Endodermal cell (in vitro differentiated cells): ENCODE data around the gene FAM8A1. TPM values are rescaled to one million over a fixed set of nuclear protein-coding genes. Genes with fewer than 3 reads are reported as not detected.

ENCODE experiments used
- DNase-seq: peaks from one replicate; pipeline ENCODE4 v3.0.0-alpha.2; 2017
- H3K27ac ChIP-seq: 2 replicates; pipeline ENCODE4 v1.5.1; 2013; ENCODE audit warnings: mild to moderate bottlenecking, low read depth, low read length, moderate library complexity
- H3K27me3 ChIP-seq: 2 replicates; pipeline ENCODE4 v1.6.1; 2013; ENCODE audit warnings: mild to moderate bottlenecking, low read length, moderate library complexity; ENCODE audit not compliant: insufficient read depth, control insufficient read depth, poor library complexity, severe bottlenecking
- H3K36me3 ChIP-seq: 2 replicates; pipeline ENCODE4 v1.7.0; 2013; ENCODE audit warnings: mild to moderate bottlenecking, low read length, moderate library complexity; ENCODE audit not compliant: control insufficient read depth, insufficient read depth
- H3K4me1 ChIP-seq: one replicate; pipeline ENCODE4 v1.7.0; 2013; ENCODE audit warnings: low read length; ENCODE audit not compliant: control insufficient read depth, insufficient read depth
- H3K4me3 ChIP-seq: 2 replicates; pipeline ENCODE4 v1.5.1; 2013; ENCODE audit warnings: mild to moderate bottlenecking, low read length, moderate library complexity
- H3K9ac ChIP-seq: 2 replicates; pipeline ENCODE4 v1.6.1; 2013; ENCODE audit warnings: mild to moderate bottlenecking, low read length, moderate library complexity; ENCODE audit not compliant: poor library complexity, severe bottlenecking; ENCODE audit errors: extremely low read depth
- H3K9me3 ChIP-seq: 2 replicates; pipeline ENCODE4 v1.6.1; 2013; ENCODE audit warnings: mild to moderate bottlenecking, low read length, moderate library complexity; ENCODE audit not compliant: control insufficient read depth
- H3K27ac Mint-ChIP-seq: 2 replicates; pipeline ENCODE4 v1.8.0; 2020; ENCODE audit warnings: mixed read lengths
- H3K27me3 Mint-ChIP-seq: 2 replicates; pipeline ENCODE4 v1.8.0; 2021; ENCODE audit warnings: mild to moderate bottlenecking, mixed read lengths; ENCODE audit not compliant: insufficient read depth
- H3K36me3 Mint-ChIP-seq: 2 replicates; pipeline ENCODE4 v1.8.0; 2020; ENCODE audit warnings: low read depth, mixed read lengths
- H3K4me1 Mint-ChIP-seq: 2 replicates; pipeline ENCODE4 v1.8.0; 2020; ENCODE audit warnings: mixed read lengths
- H3K4me3 Mint-ChIP-seq: 2 replicates; pipeline ENCODE4 v1.8.0; 2020; ENCODE audit warnings: mild to moderate bottlenecking, moderate library complexity, mixed read lengths
- H3K9me3 Mint-ChIP-seq: 2 replicates; pipeline ENCODE4 v1.8.0; 2020; ENCODE audit warnings: mild to moderate bottlenecking, mixed read lengths
- CTCF ChIP-seq: fragments of 200-600 bp; sonication (generic); conservative IDR thresholded peaks from 2 replicates; pipeline ENCODE4 v1.5.0; 2021; ENCODE audit warnings: antibody characterized with exemption, mild to moderate bottlenecking
- WGBS, 2 experiments: methylation state at CpG; one replicate each; pipeline versions ENCODE4 v1.1.5 to v1.1.7; 2013; ENCODE audit warnings: missing lambda C conversion rate in 2 of 2, mixed read lengths in 1 of 2; ENCODE audit not compliant: insufficient coverage in 1 of 2, insufficient read length in 1 of 2; 5-methylcytosine and 5-hydroxymethylcytosine counted together
- total RNA-seq, 2 donors: library from RNA; stranded (reverse); fragmentation: NEBNext Ultra II Directional in 1 of 2; extraction: Animal tissue kit (Norgen Biotek cat#: 25700) in 1 of 2; gene quantifications; 2 replicates in 1 of 2; 3 replicates in 1 of 2; pipeline ENCODE4 v1.2.1, GENCODE V29; 2021

FAM8A1 gene
- total RNA-seq, 2 donors from 2014 or later = 10.4 to 12.1 TPM

- H3K36me3 Mint-ChIP-seq = no peaks in the 10 kb centered on the region
- H3K4me3 ChIP-seq = no peak overlapping the region
- TF ChIP-seq CTCF = no peak
- no peaks in the 10 kb centered on the region for H3K27me3 ChIP-seq
- H3K4me3 Mint-ChIP-seq = no peak overlapping the region
- no peaks in the 10 kb centered on the region for H3K9me3 ChIP-seq
- no peaks in the 10 kb centered on the region for H3K9me3 Mint-ChIP-seq
- H3K27me3 Mint-ChIP-seq = no peaks in the 10 kb centered on the region
- no peaks in the 10 kb centered on the region for H3K4me1 ChIP-seq
- no peak overlapping the region for H3K27ac ChIP-seq
- no peaks in the 10 kb centered on the region for H3K36me3 ChIP-seq
- DNase-seq = no peak
- H3K27ac Mint-ChIP-seq = no peak overlapping the region
- no peak overlapping the region for H3K9ac ChIP-seq
- H3K4me1 Mint-ChIP-seq = no peaks in the 10 kb centered on the region
Measured at GRCh38 chr6:17593246-17593645, 6.9 kb upstream of the FAM8A1 start.

GRCh38 chr6:17596085-17596484, 4.0 kb upstream of the FAM8A1 start:
- no peak overlapping the region for H3K4me3 Mint-ChIP-seq
- no peak overlapping the region for H3K27ac Mint-ChIP-seq
- no peak overlapping the region for H3K27ac ChIP-seq

GRCh38 chr6:17600527-17601385, 654 bp downstream of the FAM8A1 start:
- Histone ChIP-seq H3K27ac (peak overlapping the region; percentile 62), H3K27me3 (no peaks in the 10 kb centered on the region), H3K4me3 (peak overlapping the region; percentile 96), H3K9ac (peak overlapping the region; percentile 81), H3K9me3 (no peaks in the 10 kb centered on the region), H3K4me1 (no peaks in the 10 kb centered on the region), H3K36me3 (peaks cover 29% of the 10 kb centered on the region)
- H3K4me1 Mint-ChIP-seq = peaks cover 9% of the 10 kb centered on the region
- H3K4me3 Mint-ChIP-seq = peak overlapping the region; percentile 68
- 0 to 1% methylated on average over 6 to 77 of the region's 77 CpGs for WGBS, 2 experiments
- DNase-seq = peak; percentile 84
- peaks cover 11% of the 10 kb centered on the region for H3K36me3 Mint-ChIP-seq
- TF ChIP-seq CTCF = no peak
- H3K27ac Mint-ChIP-seq = peak overlapping the region; percentile 80
- H3K27me3 Mint-ChIP-seq = no peaks in the 10 kb centered on the region
- no peaks in the 10 kb centered on the region for H3K9me3 Mint-ChIP-seq

More at GRCh38 chr6:17596085-17596484, 4.0 kb upstream of the FAM8A1 start:
- Histone ChIP-seq H3K4me3 (no peak overlapping the region), H3K4me1 (no peaks in the 10 kb centered on the region), H3K27me3 (no peaks in the 10 kb centered on the region), H3K9ac (no peak overlapping the region), H3K36me3 (no peaks in the 10 kb centered on the region), H3K9me3 (no peaks in the 10 kb centered on the region)
- WGBS, 2 experiments = 86% methylated on average over 3 of the region's 3 CpGs; no CpG with 5 or more reads in 1 of the 2 experiments
- TF ChIP-seq CTCF = no peak
- Mint-ChIP-seq H3K9me3 (no peaks in the 10 kb centered on the region), H3K4me1 (peaks cover under 1% of the 10 kb centered on the region), H3K27me3 (no peaks in the 10 kb centered on the region), H3K36me3 (no peaks in the 10 kb centered on the region)
- DNase-seq = no peak
